ENCODE measurements around the gene TACO1. TPM values are rescaled to one million over a fixed set of nuclear protein-coding genes. Genes with fewer than 3 reads are reported as not detected.

TACO1 gene
- total and polyA plus RNA-seq, 10 of the 15 experiments (the other 5 are each of a cell fraction or from before 2014, with no cell fraction given) = 8.5 to 38.6 (median 27.0) TPM

- Histone ChIP-seq H3K79me2 (ENCODE audit: control insufficient read depth, insufficient read depth, low read length) (no peaks in the 10 kb centered on the region; the same call in none of the 2 replicates), H4K20me1 (ENCODE audit: control insufficient read depth, insufficient read depth) (no peaks in the 10 kb centered on the region), H3K4me3 (no peak overlapping the region), H3K9me3 (replicated peaks; ENCODE audit: control insufficient read depth, insufficient read depth, low read length) (no peaks in the 10 kb centered on the region), H3K4me1 (ENCODE audit: control insufficient read depth, insufficient read depth, low read length) (no peaks in the 10 kb centered on the region), H3K9ac (ENCODE audit: control insufficient read depth, insufficient read depth, low read length) (no peak overlapping the region), H3K36me3 (ENCODE audit: control insufficient read depth in 2 of 2, insufficient read depth in 2 of 2, low read length in 1 of 2) (peaks cover 6 to 14% of the 10 kb centered on the region in 2 experiments), H3K27ac (ENCODE audit: control insufficient read depth, insufficient read depth) (no peak overlapping the region), H2AFZ (ENCODE audit: control insufficient read depth, low read depth, low read length) (no peak overlapping the region), H3K27me3 (replicated peaks in 1 of 2; ENCODE audit: control insufficient read depth in 2 of 2, insufficient read depth in 2 of 2, low read length in 1 of 2) (no peaks in the 10 kb centered on the region), H3K4me2 (ENCODE audit: control insufficient read depth, insufficient read depth) (no peak overlapping the region)
- TF ChIP-seq BRCA1 (IDR thresholded peaks at IDR 0.05; ENCODE audit: low read depth, low read length) = no peak
- TF ChIP-seq, protein P1, sequence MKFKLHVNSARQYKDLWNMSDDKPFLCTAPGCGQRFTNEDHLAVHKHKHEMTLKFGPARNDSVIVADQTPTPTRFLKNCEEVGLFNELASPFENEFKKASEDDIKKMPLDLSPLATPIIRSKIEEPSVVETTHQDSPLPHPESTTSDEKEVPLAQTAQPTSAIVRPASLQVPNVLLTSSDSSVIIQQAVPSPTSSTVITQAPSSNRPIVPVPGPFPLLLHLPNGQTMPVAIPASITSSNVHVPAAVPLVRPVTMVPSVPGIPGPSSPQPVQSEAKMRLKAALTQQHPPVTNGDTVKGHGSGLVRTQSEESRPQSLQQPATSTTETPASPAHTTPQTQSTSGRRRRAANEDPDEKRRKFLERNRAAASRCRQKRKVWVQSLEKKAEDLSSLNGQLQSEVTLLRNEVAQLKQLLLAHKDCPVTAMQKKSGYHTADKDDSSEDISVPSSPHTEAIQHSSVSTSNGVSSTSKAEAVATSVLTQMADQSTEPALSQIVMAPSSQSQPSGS (IDR thresholded peaks at IDR 0.05; ENCODE audit: low read length) = no peak
- WGBS (ENCODE audit: insufficient coverage, insufficient replicate concordance, low lambda C conversion rate, missing lambda C conversion rate) = 97% methylated on average over 2 of the region's 2 CpGs
- FAIRE-seq = no peak
- ChIA-PET POLR2A (interaction anchor here (1.1 kb wide), 1 partner anchor 60 kb away, joined by 6 read pairs; no protein-coding TSS in a partner anchor), SMC1A (ENCODE audit: uncharacterized antibody, unreplicated experiment) (interaction anchor here (0.9 to 1.6 kb wide), 6 partner anchors 9 to 42 kb away, joined by 3 to 5 read pairs (median 4); no protein-coding TSS in a partner anchor), CTCF (interaction anchor here (1.1 to 1.5 kb wide), 2 partner anchors 22 to 53 kb away, joined by 3 to 4 read pairs; no protein-coding TSS in a partner anchor), RAD21 (ENCODE audit: unreplicated experiment) (interaction anchor here (1.0 to 2.1 kb wide), 3 partner anchors 11 to 75 kb away, joined by 3 to 4 read pairs (median 3); no protein-coding TSS in a partner anchor)
- intact Hi-C loops (cut with micrococcal nuclease; ENCODE audit: unreplicated experiment) (no loop called here), in situ Hi-C loops (cut with MboI) (no loop called here)
- no TSS peak for BruUV-seq (replicated peaks)
- no peak for ATAC-seq
- DNase-seq (ENCODE audit: low read depth, low spot score) = no peak
These were observed 34.6 kb downstream of the TACO1 start for GRCh38 chr17:63635290-63635689.

- WGBS (ENCODE audit: insufficient coverage, insufficient replicate concordance, low lambda C conversion rate, missing lambda C conversion rate) = 90% methylated on average over 2 of the region's 2 CpGs
- DNase-seq (ENCODE audit: low read depth, low spot score) (no peak), FAIRE-seq (no peak), ATAC-seq (no peak)
- H3K9me3 ChIP-seq (replicated peaks; ENCODE audit: control insufficient read depth, insufficient read depth, low read length) = no peaks in the 10 kb centered on the region
- no peaks in the 10 kb centered on the region for H3K4me1 ChIP-seq (ENCODE audit: control insufficient read depth, insufficient read depth, low read length)
- H3K79me2 ChIP-seq (ENCODE audit: control insufficient read depth, insufficient read depth, low read length) = no peaks in the 10 kb centered on the region; the same call in none of the 2 replicates
- no peak overlapping the region for H3K4me2 ChIP-seq (ENCODE audit: control insufficient read depth, insufficient read depth)
- RAD21 ChIA-PET (ENCODE audit: unreplicated experiment) = interaction anchor here (1.7 to 2.1 kb wide), 2 partner anchors 10 to 34 kb away, joined by 3 to 4 read pairs; no protein-coding TSS in a partner anchor
- intact Hi-C loops (cut with micrococcal nuclease; ENCODE audit: unreplicated experiment) (no loop called here), in situ Hi-C loops (cut with MboI) (no loop called here)
- CTCF ChIA-PET = interaction anchor here (1.1 to 1.5 kb wide), 3 partner anchors 23 to 53 kb away, joined by 3 to 5 read pairs (median 4); no protein-coding TSS in a partner anchor
- no peak for TF ChIP-seq ZBTB33 (IDR thresholded peaks at IDR 0.05)
- no peak for TF ChIP-seq YBX1 (IDR thresholded peaks at IDR 0.05)
- BruUV-seq (replicated peaks) = TSS peak; percentile 11
- no peaks in the 10 kb centered on the region for H4K20me1 ChIP-seq (ENCODE audit: control insufficient read depth, insufficient read depth)
- no peak overlapping the region for H3K4me3 ChIP-seq
- no peaks in the 10 kb centered on the region for H3K27me3 ChIP-seq (replicated peaks in 1 of 2; ENCODE audit: control insufficient read depth in 2 of 2, insufficient read depth in 2 of 2, low read length in 1 of 2)
- SMC1A ChIA-PET (ENCODE audit: uncharacterized antibody, unreplicated experiment) = interaction anchor here (0.9 to 1.6 kb wide), 7 partner anchors 10 to 41 kb away, joined by 3 to 5 read pairs (median 3); no protein-coding TSS in a partner anchor
- no peak overlapping the region for H3K27ac ChIP-seq (ENCODE audit: control insufficient read depth, insufficient read depth)
- POLR2A ChIA-PET = interaction anchor here (1.2 to 1.3 kb wide), 2 partner anchors 8 to 11 kb away, joined by 3 to 4 read pairs; no protein-coding TSS in a partner anchor
- no peak overlapping the region for H2AFZ ChIP-seq (ENCODE audit: control insufficient read depth, low read depth, low read length)
- peaks cover 6 to 14% of the 10 kb centered on the region in 2 experiments for H3K36me3 ChIP-seq (ENCODE audit: control insufficient read depth in 2 of 2, insufficient read depth in 2 of 2, low read length in 1 of 2)
- no peak overlapping the region for H3K9ac ChIP-seq (ENCODE audit: control insufficient read depth, insufficient read depth, low read length)
These were observed 35.1 kb downstream of the TACO1 start for GRCh38 chr17:63635787-63636186.
